Fibroblast of mammary gland (primary cell): ENCODE data around the gene EVC2.

ENCODE experiments used
- DNase-seq: peaks from one replicate; pipeline ENCODE4 v3.0.0-alpha.2; 2010; ENCODE audit warnings: low read depth
- H3K4me3 ChIP-seq: 2 replicates; pipeline ENCODE4 v1.5.1; 2011; ENCODE audit warnings: low read depth, mild to moderate bottlenecking, low read length, moderate library complexity; ENCODE audit not compliant: control insufficient read depth
- TF ChIP-seq, protein P1 (sequence below): conservative IDR thresholded peaks from 2 replicates; pipeline ENCODE4 v1.5.1; 2011; ENCODE audit warnings: low read depth, low read length, inconsistent platforms; ENCODE audit not compliant: control insufficient read depth, insufficient read depth

Gene EVC2

DNA sequence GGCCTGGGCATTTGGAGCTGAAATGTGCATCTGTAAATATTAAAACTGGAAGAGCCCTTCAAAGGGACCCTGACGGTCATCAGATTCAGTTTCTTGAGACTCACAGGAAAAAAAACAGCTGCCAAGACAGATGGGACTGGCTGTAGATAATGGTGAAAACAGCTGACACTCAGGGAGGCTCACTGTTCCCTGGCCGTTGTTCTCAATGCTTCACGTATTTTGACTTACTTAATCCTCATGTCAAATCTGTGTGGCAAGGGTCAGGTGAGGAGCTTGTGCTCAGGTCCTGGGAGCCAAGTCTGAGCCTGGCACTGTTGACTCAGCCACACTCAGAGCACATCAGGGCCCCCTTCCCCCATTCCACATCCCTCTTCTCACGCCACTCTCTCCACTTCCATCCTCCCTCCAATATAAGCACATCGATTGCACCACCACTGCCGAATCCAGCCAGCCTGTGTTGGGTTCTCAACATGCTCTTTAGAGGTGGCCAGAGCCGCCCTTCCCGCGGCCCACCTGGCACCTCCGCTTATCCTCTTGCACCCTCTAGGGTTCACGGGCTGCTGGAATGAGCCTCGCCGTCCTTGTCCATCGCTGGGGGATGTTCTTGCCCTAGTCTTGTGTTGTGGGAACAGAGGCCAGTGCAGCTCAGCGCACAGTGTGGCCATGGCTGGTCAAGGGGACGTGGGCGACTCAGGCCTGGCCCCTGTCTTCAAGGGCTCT, 42.7 kb upstream of the EVC2 start:
- H3K4me3 ChIP-seq: no peak overlapping the region
- peak; percentile 98 for DNase-seq
- TF ChIP-seq, protein P1, sequence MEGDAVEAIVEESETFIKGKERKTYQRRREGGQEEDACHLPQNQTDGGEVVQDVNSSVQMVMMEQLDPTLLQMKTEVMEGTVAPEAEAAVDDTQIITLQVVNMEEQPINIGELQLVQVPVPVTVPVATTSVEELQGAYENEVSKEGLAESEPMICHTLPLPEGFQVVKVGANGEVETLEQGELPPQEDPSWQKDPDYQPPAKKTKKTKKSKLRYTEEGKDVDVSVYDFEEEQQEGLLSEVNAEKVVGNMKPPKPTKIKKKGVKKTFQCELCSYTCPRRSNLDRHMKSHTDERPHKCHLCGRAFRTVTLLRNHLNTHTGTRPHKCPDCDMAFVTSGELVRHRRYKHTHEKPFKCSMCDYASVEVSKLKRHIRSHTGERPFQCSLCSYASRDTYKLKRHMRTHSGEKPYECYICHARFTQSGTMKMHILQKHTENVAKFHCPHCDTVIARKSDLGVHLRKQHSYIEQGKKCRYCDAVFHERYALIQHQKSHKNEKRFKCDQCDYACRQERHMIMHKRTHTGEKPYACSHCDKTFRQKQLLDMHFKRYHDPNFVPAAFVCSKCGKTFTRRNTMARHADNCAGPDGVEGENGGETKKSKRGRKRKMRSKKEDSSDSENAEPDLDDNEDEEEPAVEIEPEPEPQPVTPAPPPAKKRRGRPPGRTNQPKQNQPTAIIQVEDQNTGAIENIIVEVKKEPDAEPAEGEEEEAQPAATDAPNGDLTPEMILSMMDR: no peak

DNA sequence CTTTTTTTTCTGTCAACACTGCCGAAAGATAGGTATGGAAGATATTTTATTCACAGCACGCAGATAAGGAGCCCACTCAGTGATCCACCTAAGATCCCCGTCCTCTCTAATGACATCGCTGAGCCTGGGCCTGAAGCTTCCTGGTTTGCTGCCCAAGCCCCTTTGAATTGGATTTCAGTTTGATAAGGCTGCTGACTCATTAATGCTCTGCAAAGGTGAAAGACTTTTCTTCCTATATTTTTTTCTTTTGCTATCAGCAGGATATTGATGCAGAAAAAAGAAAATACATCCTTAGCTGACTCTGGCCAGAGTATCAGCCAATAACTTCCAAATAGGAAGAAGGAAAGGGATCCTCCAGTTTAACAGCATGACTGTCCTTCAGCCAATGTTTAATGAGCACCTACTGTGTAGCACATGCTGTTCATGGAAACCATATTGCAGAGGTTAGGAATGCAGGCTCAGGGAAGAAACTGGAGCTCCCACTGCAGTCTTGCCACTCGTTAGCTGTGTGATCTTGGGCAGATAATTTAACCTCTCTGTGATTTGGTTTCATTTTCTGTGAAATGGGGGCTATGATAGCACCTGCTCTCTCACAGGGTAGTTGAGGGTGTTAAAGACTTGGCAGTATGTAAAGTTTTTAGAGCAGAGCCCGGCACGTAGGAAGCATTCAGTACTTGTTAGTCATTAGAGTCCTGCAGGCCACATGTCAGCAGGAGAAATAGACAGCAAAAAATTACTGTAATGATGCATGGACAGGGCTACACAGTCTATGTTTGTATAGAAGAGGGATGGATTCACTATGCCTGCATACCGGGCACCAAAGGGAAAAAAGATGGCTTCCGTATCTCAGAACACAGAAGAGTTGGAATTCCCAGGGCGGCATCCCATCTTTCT, 41.9 kb upstream of the EVC2 start:
- TF ChIP-seq, protein P1: no peak
- no peak overlapping the region for H3K4me3 ChIP-seq
- DNase-seq: peak; percentile 88

DNA sequence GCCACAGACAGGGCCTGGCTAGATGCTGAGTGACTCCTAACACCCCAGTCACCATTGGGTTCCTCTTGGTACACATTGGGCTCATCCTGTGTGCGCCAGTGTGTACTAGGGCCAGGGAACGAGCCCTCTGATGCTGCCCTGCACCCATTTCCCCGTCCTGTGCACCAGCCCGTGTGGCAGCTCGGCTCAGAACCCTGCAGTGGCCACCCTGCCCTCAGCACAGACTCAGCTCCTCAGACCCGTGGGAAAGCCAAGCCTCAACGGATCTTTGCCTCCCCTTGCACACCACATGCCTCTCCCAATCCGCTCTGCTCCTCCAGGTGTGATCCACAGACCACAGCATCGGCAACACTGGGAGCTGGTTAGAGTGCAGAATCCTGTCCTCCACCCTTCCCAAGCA, 41.2 kb upstream of the EVC2 start:
- TF ChIP-seq, protein P1: no peak
- DNase-seq: no peak
- H3K4me3 ChIP-seq: no peak overlapping the region

DNA sequence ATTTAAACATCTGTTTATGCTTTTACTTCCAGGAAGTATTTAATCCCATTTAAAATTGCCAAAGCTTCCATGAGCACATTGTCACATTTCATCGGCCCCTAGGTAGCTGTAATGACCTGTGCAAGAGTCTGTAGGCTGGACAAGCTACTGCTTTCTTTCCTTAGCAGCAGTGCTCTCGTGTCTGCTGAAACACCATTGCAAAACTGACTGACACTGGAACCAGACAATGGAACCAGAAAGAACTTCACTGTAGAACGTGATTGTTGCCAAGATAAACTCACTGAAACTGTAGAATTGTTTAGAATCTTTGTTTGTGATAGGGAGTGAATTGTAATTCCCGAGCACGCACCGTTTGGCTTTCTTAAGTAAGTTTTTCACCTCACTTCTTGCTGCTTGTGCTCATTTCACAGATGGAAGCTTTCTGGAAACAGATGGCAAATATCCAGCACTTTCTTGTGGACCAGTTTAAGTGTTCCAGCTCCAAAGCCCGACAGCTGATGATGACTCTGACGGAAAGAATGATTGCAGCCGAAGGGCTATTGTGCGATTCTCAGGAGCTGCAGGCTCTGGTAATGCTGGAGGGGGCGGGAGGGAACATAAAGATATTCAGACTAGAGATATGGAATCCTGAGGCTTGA, 39.5 kb upstream of the EVC2 start:
- no peak overlapping the region for H3K4me3 ChIP-seq
- DNase-seq: peak; percentile 100
- TF ChIP-seq, protein P1: no peak

DNA sequence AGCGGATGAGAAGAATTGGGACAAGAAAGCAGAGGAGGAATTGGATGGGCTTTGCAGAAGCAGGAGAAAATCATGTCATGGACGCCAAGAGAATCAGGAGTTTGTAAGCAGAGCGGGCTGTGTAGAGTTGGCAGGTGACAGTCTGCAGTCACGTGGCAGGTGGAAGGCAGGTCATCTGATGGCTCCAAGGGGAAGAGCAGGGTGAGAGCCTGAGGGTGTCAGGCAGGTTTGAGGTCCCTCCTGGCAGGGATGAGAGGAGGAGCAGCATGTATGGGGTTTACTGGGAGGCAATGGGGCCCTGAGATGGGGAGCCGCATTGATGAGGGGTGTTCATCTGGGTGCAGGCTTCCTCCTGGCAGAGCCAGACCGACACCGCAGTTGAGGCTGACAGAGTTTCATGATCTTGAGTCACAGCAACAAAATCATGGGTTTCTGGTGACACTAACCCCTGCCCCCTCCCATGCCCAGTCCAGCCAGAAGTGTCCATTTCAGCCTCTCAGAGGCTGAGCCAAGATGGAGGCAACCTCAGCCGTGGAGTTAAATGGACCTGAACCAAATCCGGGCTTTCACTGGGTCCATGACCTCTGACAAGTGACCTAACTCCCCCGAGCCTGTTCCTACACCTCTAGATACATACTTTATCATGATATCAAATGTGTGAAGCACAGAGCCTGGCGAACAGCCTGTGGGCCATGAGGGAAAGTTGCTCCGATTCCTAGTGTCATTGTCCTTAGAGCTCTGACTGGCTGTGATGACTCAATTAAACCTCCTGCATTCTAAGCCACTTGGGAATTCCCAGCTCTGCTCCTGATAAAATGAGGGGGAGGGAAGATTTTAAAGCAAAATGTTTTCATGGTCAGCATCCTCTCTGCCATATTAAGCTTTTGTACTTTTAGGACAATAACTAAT, 38.7 kb upstream of the EVC2 start:
- peak; percentile 86 for DNase-seq
- H3K4me3 ChIP-seq: no peak overlapping the region
- TF ChIP-seq, protein P1: no peak

DNA sequence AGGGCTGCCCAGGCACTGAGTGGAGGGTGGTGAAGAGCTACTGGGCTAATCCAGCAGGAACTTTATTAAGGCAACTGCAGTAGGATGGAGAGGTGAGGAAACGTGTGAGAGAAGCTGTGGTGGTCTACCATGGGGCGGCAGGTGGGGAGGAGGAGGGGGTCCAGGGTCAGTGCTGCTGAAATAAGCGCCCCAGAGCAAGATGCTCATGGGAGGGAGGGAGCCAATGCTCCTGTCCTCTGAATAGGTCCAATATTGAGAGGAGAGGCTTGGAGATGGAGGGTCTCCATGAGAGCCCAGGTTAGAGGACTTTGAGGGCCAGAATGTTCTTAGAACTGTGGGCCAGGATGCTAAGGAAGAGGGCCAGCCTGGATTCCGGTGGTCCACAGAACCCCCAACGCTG, 37.9 kb upstream of the EVC2 start:
- no peak for DNase-seq
- TF ChIP-seq, protein P1: no peak
- H3K4me3 ChIP-seq: no peak overlapping the region
